Activated CD4-positive, alpha-beta T cell treated with anti-CD3 and anti-CD28 coated beads for 36 hours (primary cell): ENCODE results near the gene CD34. TPM values are rescaled to one million over a fixed set of nuclear protein-coding genes. Genes with fewer than 3 reads are reported as not detected.
A peak's percentile ranks its signal among the peaks of the same experiment; 100 is the strongest.
"Not testable (repeated sequence)": the region's sequence is repeated elsewhere in the genome, so short reads cannot be mapped to it uniquely, and the experiment has no call there.

Source experiments
- ATAC-seq: fragments of 200-7000 bp; cut with Tn5 transposase; one replicate; pipeline ENCODE4 v1.10.0; 2021; ENCODE audit warnings: mild to moderate bottlenecking, moderate library complexity
- CTCF ChIA-PET: fragments of 350-600 bp; sonication (Branson Sonifier 250); formaldehyde crosslinking; loops from one replicate; lab custom pipeline; 2021; ENCODE audit warnings: antibody characterized with exemption; lab: Charles Lee
- POLR2A ChIA-PET: fragments of 350-600 bp; sonication (Branson Sonifier 250); formaldehyde crosslinking; loops from one replicate; lab custom pipeline; 2021; ENCODE audit warnings: antibody characterized with exemption, inconsistent platforms; lab: Charles Lee
- DNase-seq: peaks from one replicate; pipeline ENCODE4 v3.0.0-alpha.2; 2020
- H3K27ac Mint-ChIP-seq: one replicate; pipeline ENCODE4 v1.8.0; 2021; ENCODE audit warnings: mixed read lengths
- H3K27me3 Mint-ChIP-seq: one replicate; pipeline ENCODE4 v1.8.0; 2021; ENCODE audit warnings: mixed read lengths
- H3K36me3 Mint-ChIP-seq: one replicate; pipeline ENCODE4 v1.8.0; 2021; ENCODE audit warnings: low read depth, mixed read lengths
- H3K4me1 Mint-ChIP-seq: one replicate; pipeline ENCODE4 v1.8.0; 2021; ENCODE audit warnings: mixed read lengths
- H3K4me3 Mint-ChIP-seq: one replicate; pipeline ENCODE4 v1.8.0; 2021; ENCODE audit warnings: mild to moderate bottlenecking, moderate library complexity, mixed read lengths
- H3K9me3 Mint-ChIP-seq: one replicate; pipeline ENCODE4 v1.8.0; 2021; ENCODE audit warnings: low read depth, mixed read lengths
- intact Hi-C, 2 experiments: fragments of 100-400 bp; cut with DNase I in 1 of 2; cut with micrococcal nuclease in 1 of 2; formaldehyde crosslinking; loops; one replicate each; pipeline versions ENCODE4 v1.14.2 to v1.15.1; 2022 to 2024; cut with DNase I, micrococcal nuclease
- total RNA-seq, 2 experiments: library from RNA; stranded (reverse); gene quantifications; one replicate each; pipeline ENCODE4 v1.2.3, GENCODE V29; 2021

CD34 gene
- total RNA-seq, 2 experiments from 2014 or later = 0.02 to 0.04 TPM

GRCh38 chr1:207885129-207886032 lies 25.5 kb downstream of the CD34 start:
- no peaks in the 10 kb centered on the region for H3K9me3 Mint-ChIP-seq
- ChIA-PET POLR2A (interaction anchor here (1.0 kb wide), 1 partner anchor 88 kb away, joined by 5 read pairs; no protein-coding TSS in a partner anchor), CTCF (interaction anchor here (0.6 to 9.2 kb wide), 53 partner anchors 8 to 1164 kb away, joined by 3 to 179 read pairs (median 5); no protein-coding TSS in a partner anchor)
- ATAC-seq = peak; percentile 62
- no peak overlapping the region for H3K4me3 Mint-ChIP-seq
- peak overlapping the region; percentile 97 for H3K27ac Mint-ChIP-seq
- DNase-seq = peak; percentile 85
- peaks cover 35% of the 10 kb centered on the region for H3K4me1 Mint-ChIP-seq
- H3K27me3 Mint-ChIP-seq = peaks cover 2% of the 10 kb centered on the region
- intact Hi-C loops = loop anchor here (1.0 kb wide), 2 partner anchors 78 to 113 kb away; no protein-coding TSS in a partner anchor
- H3K36me3 Mint-ChIP-seq = no peaks in the 10 kb centered on the region

DNA sequence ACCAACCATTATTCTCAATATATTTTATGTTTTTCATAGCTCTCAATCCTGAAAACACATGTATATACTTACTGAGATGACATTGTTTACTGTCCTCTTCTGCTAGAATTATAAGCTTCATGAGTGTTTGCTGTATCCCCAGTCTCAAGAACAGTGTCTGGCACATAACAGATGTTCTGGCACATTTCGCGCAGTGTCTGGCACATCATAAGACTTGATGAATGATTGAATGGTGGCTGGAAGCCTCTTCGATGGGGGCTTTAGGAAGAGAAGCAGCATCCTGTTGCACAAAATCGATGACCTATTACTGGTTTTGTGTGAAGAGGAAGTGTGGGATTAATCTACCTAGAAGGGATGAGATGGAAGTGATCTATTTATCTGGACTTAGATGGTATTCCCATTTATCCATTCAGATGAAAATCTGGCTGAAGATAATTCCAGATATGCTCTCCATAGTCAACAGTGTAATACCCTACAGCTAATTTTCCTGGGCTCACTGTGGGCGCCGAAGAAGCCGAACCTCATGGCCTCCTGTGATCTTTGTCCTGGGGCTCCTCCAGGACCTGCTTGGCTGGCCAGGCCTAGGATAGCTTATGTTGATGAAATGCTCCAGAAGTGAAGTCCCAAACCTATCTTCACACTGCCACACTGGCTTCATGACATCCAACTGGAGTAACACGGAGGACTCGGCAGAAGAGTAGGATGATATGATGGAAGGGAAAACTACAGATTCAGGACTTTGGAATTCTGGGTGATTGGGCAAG lies 26.5 kb downstream of the CD34 start:
- no peak for ATAC-seq
- POLR2A ChIA-PET = interaction anchor here (1.0 to 1.6 kb wide), 2 partner anchors 59 to 87 kb away, joined by 4 to 5 read pairs; no protein-coding TSS in a partner anchor
- intact Hi-C loops = loop anchor here (1.0 to 5.0 kb wide), 3 partner anchors 79 to 132 kb away; partner anchors contain the start of gene CD46 (in 1 of the 2)
- Mint-ChIP-seq H3K9me3 (no peaks in the 10 kb centered on the region), H3K27me3 (peaks cover 2% of the 10 kb centered on the region), H3K36me3 (no peaks in the 10 kb centered on the region), H3K27ac (peak overlapping the region; percentile 97), H3K4me3 (peak overlapping the region; percentile 73), H3K4me1 (peaks cover 36% of the 10 kb centered on the region)
- no peak for DNase-seq
- CTCF ChIA-PET = interaction anchor here (0.6 to 9.2 kb wide), 44 partner anchors 8 to 1163 kb away, joined by 3 to 179 read pairs (median 6); no protein-coding TSS in a partner anchor

GRCh38 chr1:207883660-207884250 lies 27.2 kb downstream of the CD34 start:
- ChIA-PET CTCF (interaction anchor here (0.7 to 9.2 kb wide), 23 partner anchors 9 to 114 kb away, joined by 4 to 179 read pairs (median 8); no protein-coding TSS in a partner anchor), POLR2A (interaction anchor here (1.6 kb wide), 1 partner anchor 58 kb away, joined by 4 read pairs; no protein-coding TSS in a partner anchor)
- no peaks in the 10 kb centered on the region for H3K9me3 Mint-ChIP-seq
- intact Hi-C loops = loop anchor here (1.0 to 5.0 kb wide), 5 partner anchors 14 to 131 kb away; partner anchors contain the start of gene CD46 (in 1 of the 2)
- H3K4me3 Mint-ChIP-seq = peak overlapping the region; percentile 73
- H3K27me3 Mint-ChIP-seq = peaks cover 2% of the 10 kb centered on the region
- H3K27ac Mint-ChIP-seq = peak overlapping the region; percentile 97
- no peaks in the 10 kb centered on the region for H3K36me3 Mint-ChIP-seq
- DNase-seq = peak; percentile 55
- ATAC-seq = peak; percentile 27
- H3K4me1 Mint-ChIP-seq = peaks cover 43% of the 10 kb centered on the region

DNA sequence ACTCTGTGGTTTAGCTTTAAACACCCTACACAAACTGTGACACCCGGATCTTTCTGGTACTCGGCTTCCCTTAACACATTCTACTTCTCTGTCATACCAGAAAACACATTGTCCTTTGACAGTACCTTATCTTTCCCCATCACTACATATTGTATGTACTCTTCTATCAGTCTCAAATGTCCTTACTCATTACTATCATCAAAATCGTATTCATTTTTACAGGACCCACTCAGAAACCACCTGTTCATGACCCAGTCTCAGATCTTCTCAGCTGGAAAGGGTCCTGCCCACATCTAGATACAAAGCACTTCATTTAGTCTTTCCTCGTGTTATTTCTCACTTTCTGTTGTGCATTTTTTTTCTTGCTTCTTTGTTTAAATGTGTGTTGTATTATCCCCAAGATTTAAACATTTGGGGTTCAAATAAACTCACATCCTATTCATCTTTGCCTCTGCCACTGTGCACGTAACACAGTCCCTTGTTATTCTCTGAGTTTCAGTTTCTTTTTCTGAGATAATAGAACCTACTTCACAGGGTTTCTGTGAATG lies 27.7 kb downstream of the CD34 start:
- Mint-ChIP-seq H3K27ac (peak overlapping the region; percentile 97), H3K27me3 (peaks cover 2% of the 10 kb centered on the region), H3K36me3 (no peaks in the 10 kb centered on the region), H3K9me3 (no peaks in the 10 kb centered on the region), H3K4me1 (peaks cover 43% of the 10 kb centered on the region), H3K4me3 (peak overlapping the region; percentile 73)
- CTCF ChIA-PET = interaction anchor here (1.2 to 9.2 kb wide), 10 partner anchors 10 to 115 kb away, joined by 4 to 179 read pairs (median 22); no protein-coding TSS in a partner anchor
- ATAC-seq = peak; percentile 73
- POLR2A ChIA-PET = interaction anchor here (1.6 kb wide), 1 partner anchor 57 kb away, joined by 4 read pairs; no protein-coding TSS in a partner anchor
- DNase-seq = no peak
- intact Hi-C loops = loop anchor here (1.0 to 5.0 kb wide), 5 partner anchors 14 to 131 kb away; partner anchors contain the start of gene CD46 (in 1 of the 2)

DNA sequence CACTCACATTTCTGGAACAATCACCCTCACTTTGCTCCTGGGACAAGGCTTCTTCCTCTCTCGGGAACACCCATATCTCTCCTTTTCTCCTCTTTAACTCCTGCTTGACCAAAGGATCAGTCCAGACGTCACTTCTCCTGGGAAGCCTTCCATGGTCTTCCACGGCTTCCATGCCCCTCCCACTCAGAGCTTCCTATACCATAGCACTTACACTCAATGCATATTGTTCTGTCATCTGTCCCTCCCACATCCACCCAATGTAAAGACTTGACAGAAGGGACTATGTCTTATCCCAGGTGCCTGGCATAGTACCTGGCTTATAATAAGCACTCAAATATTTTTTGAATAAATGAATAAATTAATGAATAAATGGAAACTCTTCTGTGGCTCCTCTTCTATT lies 28.2 kb downstream of the CD34 start:
- Mint-ChIP-seq H3K9me3 (no peaks in the 10 kb centered on the region), H3K27me3 (peaks cover 2% of the 10 kb centered on the region), H3K36me3 (no peaks in the 10 kb centered on the region), H3K4me3 (peak overlapping the region; percentile 73), H3K4me1 (peaks cover 43% of the 10 kb centered on the region), H3K27ac (peak overlapping the region; percentile 97)
- POLR2A ChIA-PET = no interaction called here
- CTCF ChIA-PET = interaction anchor here (3.1 to 9.2 kb wide), 6 partner anchors 11 to 86 kb away, joined by 21 to 179 read pairs (median 40); no protein-coding TSS in a partner anchor
- no peak for DNase-seq
- intact Hi-C loops = loop anchor here (1.0 to 5.0 kb wide), 5 partner anchors 13 to 130 kb away; partner anchors contain the start of gene CD46 (in 1 of the 2)
- ATAC-seq = peak; percentile 25

DNA sequence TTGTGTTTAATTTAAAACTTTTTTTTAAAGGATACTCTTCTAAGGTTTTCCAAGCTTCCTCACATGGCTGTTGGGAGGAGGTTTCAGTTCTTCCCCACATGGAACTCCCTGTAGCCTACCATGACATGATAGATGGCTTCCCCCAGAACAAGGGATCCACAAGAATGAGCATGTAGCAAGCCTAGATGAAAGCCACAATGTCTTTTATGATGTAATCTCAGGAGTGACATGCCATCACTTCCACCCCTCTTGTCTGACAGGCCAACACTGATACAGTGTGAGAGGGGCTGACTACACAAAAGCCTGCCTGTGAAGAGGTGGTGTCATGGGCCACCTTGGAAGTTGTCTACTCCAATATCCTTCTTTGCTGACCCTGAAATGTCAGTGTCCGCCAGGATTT lies 32.0 kb downstream of the CD34 start:
- Mint-ChIP-seq H3K27me3 (no peaks in the 10 kb centered on the region), H3K4me3 (no peak overlapping the region), H3K4me1 (peaks cover 38% of the 10 kb centered on the region), H3K27ac (no peak overlapping the region), H3K9me3 (no peaks in the 10 kb centered on the region), H3K36me3 (no peaks in the 10 kb centered on the region)
- DNase-seq = no peak
- CTCF ChIA-PET = interaction anchor here (1.5 kb wide), 1 partner anchor 10 kb away, joined by 5 read pairs; no protein-coding TSS in a partner anchor
- intact Hi-C loops = no loop called here
- POLR2A ChIA-PET = no interaction called here
- peak; percentile 24 for ATAC-seq

GRCh38 chr1:207877914-207878313 lies 33.0 kb downstream of the CD34 start:
- POLR2A ChIA-PET, intact Hi-C loops, ATAC-seq, DNase-seq, H3K27ac Mint-ChIP-seq, H3K9me3 Mint-ChIP-seq, H3K36me3 Mint-ChIP-seq, H3K4me3 Mint-ChIP-seq, H3K27me3 Mint-ChIP-seq: not testable (repeated sequence)
- peaks cover 40% of the 10 kb centered on the region for H3K4me1 Mint-ChIP-seq
- CTCF ChIA-PET = interaction anchor here (1.5 to 17.2 kb wide), 2 partner anchors 9 to 52 kb away, joined by 5 to 297 read pairs; no protein-coding TSS in a partner anchor

GRCh38 chr1:207876131-207876530 lies 34.8 kb downstream of the CD34 start:
- Mint-ChIP-seq H3K27ac (no peak overlapping the region), H3K36me3 (no peaks in the 10 kb centered on the region), H3K4me3 (no peak overlapping the region), H3K9me3 (no peaks in the 10 kb centered on the region), H3K27me3 (no peaks in the 10 kb centered on the region), H3K4me1 (peaks cover 43% of the 10 kb centered on the region)
- CTCF ChIA-PET = interaction anchor here (0.8 to 17.2 kb wide), 7 partner anchors 8 to 217 kb away, joined by 3 to 297 read pairs (median 3); no protein-coding TSS in a partner anchor
- intact Hi-C loops = no loop called here
- POLR2A ChIA-PET = no interaction called here
- no peak for ATAC-seq
- DNase-seq = no peak

- ATAC-seq = no peak
- H3K27ac Mint-ChIP-seq = peak overlapping the region; percentile 39
- H3K27me3 Mint-ChIP-seq = no peaks in the 10 kb centered on the region
- H3K4me1 Mint-ChIP-seq = peaks cover 49% of the 10 kb centered on the region
- POLR2A ChIA-PET = interaction anchor here (1.3 to 1.6 kb wide), 2 partner anchors 11 to 53 kb away, joined by 3 to 8 read pairs; no protein-coding TSS in a partner anchor
- no peak overlapping the region for H3K4me3 Mint-ChIP-seq
- H3K36me3 Mint-ChIP-seq = no peaks in the 10 kb centered on the region
- H3K9me3 Mint-ChIP-seq = no peaks in the 10 kb centered on the region
- intact Hi-C loops = no loop called here
- DNase-seq = no peak
- CTCF ChIA-PET = interaction anchor here (1.2 to 17.2 kb wide), 6 partner anchors 9 to 218 kb away, joined by 3 to 297 read pairs (median 8); no protein-coding TSS in a partner anchor
Observed at GRCh38 chr1:207875532-207875931, 35.4 kb downstream of the CD34 start.
